Measurements from ENCODE around the gene OR5D14. TPM values are rescaled to one million over a fixed set of nuclear protein-coding genes. Genes with fewer than 3 reads are reported as not detected.

Gene OR5D14
- total RNA-seq, 4 donors from 2014 or later: not detected

DNA sequence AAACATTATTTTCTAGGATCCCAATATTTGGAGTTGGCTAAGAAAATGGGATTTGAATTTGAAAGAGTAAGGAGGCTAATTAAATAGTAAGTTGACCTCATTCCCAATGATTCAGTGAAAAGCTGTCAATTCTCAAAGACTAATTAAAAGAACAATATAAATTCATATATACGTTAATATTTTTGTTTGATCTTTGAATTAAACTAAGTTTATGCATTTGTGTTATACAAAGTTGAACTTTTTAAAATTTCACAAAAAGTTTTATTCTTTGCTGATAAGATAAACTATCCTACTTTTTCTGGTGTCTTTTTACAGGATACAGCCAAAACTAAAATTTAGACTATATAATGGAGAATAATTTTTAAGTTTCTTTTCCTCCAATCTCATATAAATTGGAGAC lies 15.7 kb downstream of the OR5D14 start, which contains the start of gene OR5L1:
TSS of gene OR5L1 (plus strand) at position 301 of the 400 bp plus-strand sequence. CDS start 100 bp downstream, outside the sequence.
- H3K27me3 ChIP-seq: no peaks in the 10 kb centered on the region
- TF ChIP-seq POLR2AphosphoS5 (IDR thresholded peaks at IDR 0.05): no peak
- H3K4me1 ChIP-seq: no peaks in the 10 kb centered on the region
- no peak for DNase-seq (ENCODE audit: low spot score in 2 of 2)
- WGBS: 88% methylated on average over 1 of the region's 1 CpG
- H3K36me3 ChIP-seq: no peaks in the 10 kb centered on the region
- H3K9me3 ChIP-seq: peaks cover 9% of the 10 kb centered on the region
- H3K4me3 ChIP-seq: no peak within 1 kb of the TSS
- no peak within 1 kb of the TSS for H3K27ac ChIP-seq

DNA sequence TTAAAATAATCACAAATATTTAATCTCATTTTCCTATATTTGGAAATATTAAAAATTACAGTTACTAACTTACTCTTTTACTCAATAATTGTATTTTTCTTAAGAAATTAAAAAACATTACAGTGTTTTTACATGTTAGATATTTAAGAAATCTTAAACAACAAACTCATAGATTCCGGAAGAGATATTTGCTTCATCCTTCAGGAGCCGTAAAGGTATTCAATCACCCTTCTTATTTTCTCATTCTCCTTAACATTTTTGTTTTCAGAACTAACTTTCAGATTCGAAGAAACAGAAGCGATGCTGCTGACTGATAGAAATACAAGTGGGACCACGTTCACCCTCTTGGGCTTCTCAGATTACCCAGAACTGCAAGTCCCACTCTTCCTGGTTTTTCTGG lies 24.0 kb downstream of the OR5D14 start, which contains the start of gene OR5D18:
TSS of gene OR5D18 (plus strand) at position 301 of the 400 bp plus-strand sequence. CDS start at position 301, 0 bp downstream.
- no peaks in the 10 kb centered on the region for H3K36me3 ChIP-seq
- 85% methylated on average over 5 of the region's 5 CpGs for WGBS
- H3K27me3 ChIP-seq: no peaks in the 10 kb centered on the region
- no peaks in the 10 kb centered on the region for H3K9me3 ChIP-seq
- no peak within 1 kb of the TSS for H3K27ac ChIP-seq
- no peaks in the 10 kb centered on the region for H3K4me1 ChIP-seq
- no peak for DNase-seq (ENCODE audit: low spot score in 2 of 2)
- no peak within 1 kb of the TSS for H3K4me3 ChIP-seq
- TF ChIP-seq POLR2A (IDR thresholded peaks at IDR 0.05) (no peak), POLR2AphosphoS5 (IDR thresholded peaks at IDR 0.05) (no peak), EP300 (IDR thresholded peaks at IDR 0.05) (no peak)
- TF ChIP-seq, protein P1, sequence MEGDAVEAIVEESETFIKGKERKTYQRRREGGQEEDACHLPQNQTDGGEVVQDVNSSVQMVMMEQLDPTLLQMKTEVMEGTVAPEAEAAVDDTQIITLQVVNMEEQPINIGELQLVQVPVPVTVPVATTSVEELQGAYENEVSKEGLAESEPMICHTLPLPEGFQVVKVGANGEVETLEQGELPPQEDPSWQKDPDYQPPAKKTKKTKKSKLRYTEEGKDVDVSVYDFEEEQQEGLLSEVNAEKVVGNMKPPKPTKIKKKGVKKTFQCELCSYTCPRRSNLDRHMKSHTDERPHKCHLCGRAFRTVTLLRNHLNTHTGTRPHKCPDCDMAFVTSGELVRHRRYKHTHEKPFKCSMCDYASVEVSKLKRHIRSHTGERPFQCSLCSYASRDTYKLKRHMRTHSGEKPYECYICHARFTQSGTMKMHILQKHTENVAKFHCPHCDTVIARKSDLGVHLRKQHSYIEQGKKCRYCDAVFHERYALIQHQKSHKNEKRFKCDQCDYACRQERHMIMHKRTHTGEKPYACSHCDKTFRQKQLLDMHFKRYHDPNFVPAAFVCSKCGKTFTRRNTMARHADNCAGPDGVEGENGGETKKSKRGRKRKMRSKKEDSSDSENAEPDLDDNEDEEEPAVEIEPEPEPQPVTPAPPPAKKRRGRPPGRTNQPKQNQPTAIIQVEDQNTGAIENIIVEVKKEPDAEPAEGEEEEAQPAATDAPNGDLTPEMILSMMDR (IDR thresholded peaks at IDR 0.05): no peak

DNA sequence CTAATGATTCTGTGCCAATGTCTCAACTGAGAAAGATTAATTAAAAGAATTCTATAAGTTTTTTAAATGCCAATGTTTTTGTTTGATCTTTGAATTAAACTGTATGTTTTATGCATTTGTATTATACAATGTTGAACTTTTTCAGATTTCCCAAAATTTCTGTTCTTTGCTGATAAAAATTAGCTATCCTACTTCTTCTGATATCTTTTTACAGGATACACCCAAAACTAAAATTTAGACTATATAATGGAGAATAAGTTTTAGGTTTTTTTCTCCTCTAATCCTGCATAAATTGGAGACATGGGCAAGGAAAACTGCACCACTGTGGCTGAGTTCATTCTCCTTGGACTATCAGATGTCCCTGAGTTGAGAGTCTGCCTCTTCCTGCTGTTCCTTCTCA lies 31.6 kb downstream of the OR5D14 start, which contains the start of gene OR5L2:
TSS of gene OR5L2 (plus strand) at position 301 of the 400 bp plus-strand sequence. CDS start at position 301, 0 bp downstream.
- H3K4me1 ChIP-seq: no peaks in the 10 kb centered on the region
- no peaks in the 10 kb centered on the region for H3K36me3 ChIP-seq
- H3K27ac ChIP-seq: no peak within 1 kb of the TSS
- H3K4me3 ChIP-seq: no peak within 1 kb of the TSS
- TF ChIP-seq EP300 (IDR thresholded peaks at IDR 0.05): no peak
- TF ChIP-seq, protein P1 (IDR thresholded peaks at IDR 0.05): no peak
- no peak for TF ChIP-seq POLR2AphosphoS5 (IDR thresholded peaks at IDR 0.05)
- no peak for TF ChIP-seq POLR2A (IDR thresholded peaks at IDR 0.05)
- no peaks in the 10 kb centered on the region for H3K27me3 ChIP-seq
- H3K9me3 ChIP-seq: no peaks in the 10 kb centered on the region
- no peak for DNase-seq (ENCODE audit: low spot score in 2 of 2)

DNA sequence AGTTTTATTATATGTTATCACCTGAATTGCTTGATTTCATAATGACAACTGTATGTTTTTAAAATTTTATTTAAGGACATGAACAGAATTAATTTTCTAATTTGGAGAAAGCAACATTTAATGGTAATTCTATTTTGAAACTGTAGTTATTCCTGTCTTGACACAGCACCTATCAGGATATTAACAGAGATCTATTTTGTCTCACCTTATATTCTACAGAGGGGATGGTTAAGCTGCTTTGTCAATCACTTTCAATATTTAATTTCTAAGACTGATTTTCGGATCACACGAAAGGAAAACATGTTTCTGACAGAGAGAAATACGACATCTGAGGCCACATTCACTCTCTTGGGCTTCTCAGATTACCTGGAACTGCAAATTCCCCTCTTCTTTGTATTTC lies 43.1 kb downstream of the OR5D14 start, which contains the start of gene OR5D16:
TSS of gene OR5D16 (plus strand) at position 301 of the 400 bp plus-strand sequence. CDS start at position 301, 0 bp downstream.
- H3K27ac ChIP-seq: no peak within 1 kb of the TSS
- no peaks in the 10 kb centered on the region for H3K36me3 ChIP-seq
- H3K4me1 ChIP-seq: no peaks in the 10 kb centered on the region
- DNase-seq (ENCODE audit: low spot score in 2 of 2): no peak
- TF ChIP-seq POLR2AphosphoS5 (IDR thresholded peaks at IDR 0.05): no peak
- TF ChIP-seq POLR2A (IDR thresholded peaks at IDR 0.05): no peak
- no peak within 1 kb of the TSS for H3K4me3 ChIP-seq
- no peaks in the 10 kb centered on the region for H3K9me3 ChIP-seq
- H3K27me3 ChIP-seq: no peaks in the 10 kb centered on the region
- WGBS: 39% methylated on average over 3 of the region's 3 CpGs

Other genes with a start within 250 kb of the OR5D14 start
- gene OR4C15, start 241.1 kb upstream of the OR5D14 start, total RNA-seq: not detected
- gene OR4C16, start 223.4 kb upstream of the OR5D14 start, total RNA-seq: not detected
- gene OR4C11, start 187.9 kb upstream of the OR5D14 start, total RNA-seq: not detected
- gene OR4P4, start 160.4 kb upstream of the OR5D14 start, total RNA-seq: not detected
- not detected for gene OR4S2, start 147.2 kb upstream of the OR5D14 start, total RNA-seq
- gene OR4C6, start 133.4 kb upstream of the OR5D14 start, total RNA-seq: not detected
- not detected for gene OR5D13, start 22.1 kb upstream of the OR5D14 start, total RNA-seq
- not detected for gene OR5L1, start 15.8 kb downstream of the OR5D14 start, total RNA-seq
- not detected for gene OR5D18, start 24.1 kb downstream of the OR5D14 start, total RNA-seq
- not detected for gene OR5L2, start 31.7 kb downstream of the OR5D14 start, total RNA-seq
- not detected for gene OR5D16, start 43.2 kb downstream of the OR5D14 start, total RNA-seq
- not detected for gene TRIM51, start 87.7 kb downstream of the OR5D14 start, total RNA-seq
- not detected for gene OR5W2, start 119.0 kb downstream of the OR5D14 start, total RNA-seq
- gene OR5I1, start 140.8 kb downstream of the OR5D14 start, total RNA-seq: not detected
- not detected for gene OR10AG1, start 174.4 kb downstream of the OR5D14 start, total RNA-seq
- gene OR5F1, start 199.1 kb downstream of the OR5D14 start, total RNA-seq: not detected
- not detected for gene OR5AS1, start 232.1 kb downstream of the OR5D14 start, total RNA-seq